H9 (cell line): Measurements from ENCODE around the gene SEMA3G. TPM values are rescaled to one million over a fixed set of nuclear protein-coding genes. Genes with fewer than 3 reads are reported as not detected.

Experiments
- DNase-seq: peaks from one replicate; pipeline ENCODE4 v3.0.0-alpha.2; 2017
- H2AFZ ChIP-seq: one replicate; pipeline ENCODE4 v1.6.1; 2013; ENCODE audit warnings: mild to moderate bottlenecking, low read length, control low read depth, moderate library complexity
- H2AK5ac ChIP-seq: 2 replicates; pipeline ENCODE4 v1.6.1; 2013; ENCODE audit warnings: low read length, control low read depth, mixed read lengths; ENCODE audit not compliant: insufficient read length
- H2BK120ac ChIP-seq: one replicate; pipeline ENCODE4 v1.6.1; 2013; ENCODE audit warnings: low read depth, mild to moderate bottlenecking, low read length, control low read depth, inconsistent platforms; ENCODE audit not compliant: poor library complexity, severe bottlenecking
- H2BK12ac ChIP-seq: 2 replicates; pipeline ENCODE4 v1.6.1; 2013; ENCODE audit warnings: low read length, control low read depth, mixed read lengths, low read depth; ENCODE audit not compliant: insufficient read length
- H2BK15ac ChIP-seq: 2 replicates; pipeline ENCODE4 v1.6.1; 2013; ENCODE audit warnings: low read depth, low read length, control low read depth
- H2BK20ac ChIP-seq: one replicate; pipeline ENCODE4 v1.6.1; 2013; ENCODE audit warnings: low read depth, mild to moderate bottlenecking, low read length, control low read depth, inconsistent platforms; ENCODE audit not compliant: poor library complexity, severe bottlenecking
- H2BK5ac ChIP-seq: 2 replicates; pipeline ENCODE4 v1.6.1; 2013; ENCODE audit warnings: low read length, control low read depth, mixed read lengths; ENCODE audit not compliant: insufficient read length
- H3K14ac ChIP-seq: 2 replicates; pipeline ENCODE4 v1.6.1; 2013; ENCODE audit warnings: low read length, control low read depth; ENCODE audit not compliant: insufficient read depth
- H3K18ac ChIP-seq: 2 replicates; pipeline ENCODE4 v1.6.1; 2013; ENCODE audit warnings: low read depth, mild to moderate bottlenecking, mixed read lengths, low read length, control low read depth; ENCODE audit not compliant: insufficient read length
- H3K23ac ChIP-seq: 2 replicates; pipeline ENCODE4 v1.6.1; 2013; ENCODE audit warnings: low read length, control low read depth, mixed read lengths, low read depth; ENCODE audit not compliant: insufficient read length
- H3K23me2 ChIP-seq: 2 replicates; pipeline ENCODE4 v1.6.1; 2013; ENCODE audit warnings: low read depth, mild to moderate bottlenecking, mixed read lengths, low read length, control low read depth; ENCODE audit not compliant: insufficient read length, poor library complexity, severe bottlenecking
- H3K27ac ChIP-seq: 2 replicates; pipeline ENCODE4 v1.5.1; 2013; ENCODE audit warnings: low read length, control low read depth, mixed read lengths, low read depth; ENCODE audit not compliant: insufficient read length
- H3K27me3 ChIP-seq: 2 replicates; pipeline ENCODE4 v1.6.1; 2013; ENCODE audit warnings: low read length, control low read depth, inconsistent platforms; ENCODE audit not compliant: insufficient read depth
- H3K4ac ChIP-seq: 2 replicates; pipeline ENCODE4 v1.6.1; 2013; ENCODE audit warnings: low read depth, mild to moderate bottlenecking, control low read depth, inconsistent platforms, low read length, moderate library complexity
- H3K4me1 ChIP-seq: 2 replicates; pipeline ENCODE4 v1.6.1; 2013; ENCODE audit warnings: low read length, control low read depth, inconsistent platforms; ENCODE audit not compliant: insufficient read depth
- H3K4me2 ChIP-seq: 2 replicates; pipeline ENCODE4 v1.6.1; 2013; ENCODE audit warnings: low read length, control low read depth, mixed read lengths; ENCODE audit not compliant: insufficient read length, insufficient read depth
- H3K56ac ChIP-seq: 2 replicates; pipeline ENCODE4 v1.6.1; 2013; ENCODE audit warnings: low read depth, mild to moderate bottlenecking, mixed read lengths, low read length, control low read depth; ENCODE audit not compliant: insufficient read length
- H3K79me1 ChIP-seq: 2 replicates; pipeline ENCODE4 v1.6.1; 2013; ENCODE audit warnings: low read depth, mild to moderate bottlenecking, moderate library complexity, low read length, control low read depth, inconsistent platforms; ENCODE audit not compliant: insufficient read depth, poor library complexity, severe bottlenecking
- H3K79me2 ChIP-seq: 2 replicates; pipeline ENCODE4 v1.6.1; 2013; ENCODE audit warnings: low read length, control low read depth, inconsistent platforms; ENCODE audit not compliant: insufficient read depth
- H3K9ac ChIP-seq: 2 replicates; pipeline ENCODE4 v1.6.1; 2013; ENCODE audit warnings: low read length, control low read depth, mixed read lengths; ENCODE audit not compliant: insufficient read length; ENCODE audit errors: extremely low read depth
- H3K9me3 ChIP-seq: one replicate; pipeline ENCODE4 v1.6.1; 2013; ENCODE audit warnings: low read depth, low read length, inconsistent platforms; ENCODE audit not compliant: control insufficient read depth
- H3T11ph ChIP-seq: one replicate; pipeline ENCODE4 v1.6.1; 2013; ENCODE audit warnings: mild to moderate bottlenecking, low read length, control low read depth, inconsistent platforms
- H4K20me1 ChIP-seq: one replicate; pipeline ENCODE4 v1.6.1; 2013; ENCODE audit not compliant: control insufficient read depth, insufficient read length, insufficient read depth
- H4K5ac ChIP-seq: 2 replicates; pipeline ENCODE4 v1.6.1; 2013; ENCODE audit warnings: low read depth, mild to moderate bottlenecking, mixed read lengths, low read length, control low read depth; ENCODE audit not compliant: insufficient read length
- H4K8ac ChIP-seq: replicated peaks from 2 replicates; pipeline ENCODE4 v1.6.1; 2013; ENCODE audit warnings: low read length, control low read depth, mixed read lengths, low read depth; ENCODE audit not compliant: insufficient read length
- H4K91ac ChIP-seq: 2 replicates; pipeline ENCODE4 v1.6.1; 2013; ENCODE audit warnings: low read depth, mild to moderate bottlenecking, moderate library complexity, mixed read lengths, low read length, control low read depth; ENCODE audit not compliant: insufficient read length
- H3K27ac Mint-ChIP-seq, 3 experiments: 2 replicates in 2 of 3; 3 replicates in 1 of 3; pipeline ENCODE4 v1.8.0; 2020 to 2021; ENCODE audit warnings: mixed read lengths in 3 of 3, mild to moderate bottlenecking in 1 of 3, moderate library complexity in 1 of 3
- H3K27me3 Mint-ChIP-seq: 2 replicates; pipeline ENCODE4 v1.8.0; 2021; ENCODE audit warnings: low read depth, mild to moderate bottlenecking, moderate library complexity, mixed read lengths
- H3K36me3 Mint-ChIP-seq, 3 experiments: 2 replicates in 2 of 3; 3 replicates in 1 of 3; pipeline ENCODE4 v1.8.0; 2020 to 2021; ENCODE audit warnings: low read depth in 3 of 3, mixed read lengths in 3 of 3; ENCODE audit not compliant: insufficient read depth in 1 of 3
- H3K4me1 Mint-ChIP-seq, 2 experiments: 2 replicates each; pipeline ENCODE4 v1.8.0; 2020; ENCODE audit warnings: mixed read lengths in 2 of 2
- H3K4me3 Mint-ChIP-seq, 2 experiments: 2 replicates in 1 of 2; 3 replicates in 1 of 2; pipeline ENCODE4 v1.8.0; 2020 to 2021; ENCODE audit warnings: mild to moderate bottlenecking in 2 of 2, mixed read lengths in 2 of 2, moderate library complexity in 1 of 2
- H3K9me3 Mint-ChIP-seq, 2 experiments: 2 replicates in 1 of 2; 3 replicates in 1 of 2; pipeline ENCODE4 v1.8.0; 2020; ENCODE audit warnings: mild to moderate bottlenecking in 2 of 2, mixed read lengths in 2 of 2, moderate library complexity in 1 of 2
- WGBS: extraction: QIAGEN DNeasy Blood & Tissue Kit; methylation state at CpG from one replicate; pipeline ENCODE4 v1.1.7; 2013; ENCODE audit warnings: missing lambda C conversion rate, low lambda C conversion rate, mixed read lengths; ENCODE audit not compliant: insufficient read length; ENCODE audit errors: extremely low coverage; 5-methylcytosine and 5-hydroxymethylcytosine counted together
- total RNA-seq: library from RNA; stranded (reverse); gene quantifications from 2 replicates; pipeline ENCODE4 v1.2.1, GENCODE V29; 2021
- TF ChIP-seq, protein P1 (sequence below): fragments of 200-600 bp; sonication (generic); conservative IDR thresholded peaks from 3 replicates; pipeline ENCODE4 v1.8.0; 2021; ENCODE audit warnings: antibody characterized with exemption, mild to moderate bottlenecking

Gene SEMA3G
- total RNA-seq, 1 experiment from 2014 or later: 2.4 TPM

DNA sequence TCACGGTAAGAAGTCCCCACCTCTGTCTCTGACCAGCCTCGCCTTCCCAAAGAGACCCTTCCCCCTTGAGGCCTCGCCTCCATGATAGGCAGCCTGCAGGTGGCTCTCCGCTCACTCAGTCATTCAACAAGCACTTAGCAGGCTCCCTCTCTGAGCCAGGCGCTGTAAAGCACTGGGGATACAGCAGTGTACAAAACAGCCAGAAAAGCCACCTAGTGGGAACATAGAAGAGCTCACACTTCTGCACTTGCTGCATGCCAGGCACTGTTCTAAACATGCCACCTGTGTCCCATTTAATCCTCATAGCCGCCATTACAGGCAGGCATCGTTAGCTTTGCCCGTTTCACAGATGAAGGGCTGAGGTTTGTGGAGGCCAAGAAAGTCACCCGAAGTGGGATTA lies 56.0 kb downstream of the SEMA3G start:
- no peak overlapping the region for H2BK120ac ChIP-seq
- no peak overlapping the region for H3K27ac ChIP-seq
- H3K18ac ChIP-seq: no peak overlapping the region
- no peak overlapping the region for H2BK12ac ChIP-seq
- H3K9ac ChIP-seq: no peak overlapping the region
- H2AFZ ChIP-seq: no peak overlapping the region
- H4K91ac ChIP-seq: no peak overlapping the region
- no peaks in the 10 kb centered on the region for H3K79me2 ChIP-seq
- no peak overlapping the region for H3K4ac ChIP-seq
- no peak overlapping the region for H3K14ac ChIP-seq
- H2BK20ac ChIP-seq: no peak overlapping the region
- no peaks in the 10 kb centered on the region; the same call in 1 of the 2 replicates for H3K27me3 ChIP-seq
- H4K8ac ChIP-seq: no peak overlapping the region
- H3K9me3 ChIP-seq: no peaks in the 10 kb centered on the region
- no peak overlapping the region for H3K56ac ChIP-seq
- H2AK5ac ChIP-seq: no peak overlapping the region
- peaks cover 10 to 14% of the 10 kb centered on the region in 2 experiments for H3K4me1 Mint-ChIP-seq
- no peak overlapping the region for H3K4me3 Mint-ChIP-seq
- no peak overlapping the region for H2BK15ac ChIP-seq
- TF ChIP-seq, protein P1, sequence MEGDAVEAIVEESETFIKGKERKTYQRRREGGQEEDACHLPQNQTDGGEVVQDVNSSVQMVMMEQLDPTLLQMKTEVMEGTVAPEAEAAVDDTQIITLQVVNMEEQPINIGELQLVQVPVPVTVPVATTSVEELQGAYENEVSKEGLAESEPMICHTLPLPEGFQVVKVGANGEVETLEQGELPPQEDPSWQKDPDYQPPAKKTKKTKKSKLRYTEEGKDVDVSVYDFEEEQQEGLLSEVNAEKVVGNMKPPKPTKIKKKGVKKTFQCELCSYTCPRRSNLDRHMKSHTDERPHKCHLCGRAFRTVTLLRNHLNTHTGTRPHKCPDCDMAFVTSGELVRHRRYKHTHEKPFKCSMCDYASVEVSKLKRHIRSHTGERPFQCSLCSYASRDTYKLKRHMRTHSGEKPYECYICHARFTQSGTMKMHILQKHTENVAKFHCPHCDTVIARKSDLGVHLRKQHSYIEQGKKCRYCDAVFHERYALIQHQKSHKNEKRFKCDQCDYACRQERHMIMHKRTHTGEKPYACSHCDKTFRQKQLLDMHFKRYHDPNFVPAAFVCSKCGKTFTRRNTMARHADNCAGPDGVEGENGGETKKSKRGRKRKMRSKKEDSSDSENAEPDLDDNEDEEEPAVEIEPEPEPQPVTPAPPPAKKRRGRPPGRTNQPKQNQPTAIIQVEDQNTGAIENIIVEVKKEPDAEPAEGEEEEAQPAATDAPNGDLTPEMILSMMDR: no peak
- no peaks in the 10 kb centered on the region for H3K79me1 ChIP-seq
- no peak for DNase-seq
- H3K23me2 ChIP-seq: no peaks in the 10 kb centered on the region
- no peaks in the 10 kb centered on the region for H3K9me3 Mint-ChIP-seq
- H4K20me1 ChIP-seq: no peaks in the 10 kb centered on the region
- H3K27ac Mint-ChIP-seq: no peak overlapping the region
- H3K23ac ChIP-seq: no peak overlapping the region
- no peak overlapping the region for H2BK5ac ChIP-seq
- H3K36me3 Mint-ChIP-seq: no peaks in the 10 kb centered on the region; a peak in 1 of 7 replicates
- H3K4me2 ChIP-seq: no peak overlapping the region
- no peak overlapping the region for H3T11ph ChIP-seq
- peaks cover 11% of the 10 kb centered on the region for H3K27me3 Mint-ChIP-seq
- WGBS: no CpG with 5 or more reads among the region's 9 CpGs
- H4K5ac ChIP-seq: no peak overlapping the region
- H3K4me1 ChIP-seq: no peaks in the 10 kb centered on the region
